GM21390 (cell line): ENCODE data around the gene GMDS.

Experiments
- ATAC-seq: cut with Tn5 transposase; IDR thresholded peaks from one replicate; pipeline ENCODE4 v1.9.1; 2021; ENCODE audit not compliant: unreplicated experiment

GMDS gene

GRCh38 chr6:2209226-2209809 is 36.1 kb downstream of the GMDS start:
- no peak for ATAC-seq

GRCh38 chr6:2208468-2208867 is 36.9 kb downstream of the GMDS start:
- ATAC-seq: no peak

- ATAC-seq: no peak
Observed at GRCh38 chr6:2205396-2205795, 40.0 kb downstream of the GMDS start.

GRCh38 chr6:2204272-2204671 is 41.1 kb downstream of the GMDS start:
- ATAC-seq: no peak

GRCh38 chr6:2203264-2203663 is 42.1 kb downstream of the GMDS start:
- no peak for ATAC-seq

- ATAC-seq: no peak
Observed at GRCh38 chr6:2197984-2198383, 47.4 kb downstream of the GMDS start.

- ATAC-seq: no peak
Observed at GRCh38 chr6:2197177-2197671, 48.2 kb downstream of the GMDS start.

- no peak for ATAC-seq
Observed at GRCh38 chr6:2196079-2196679, 49.2 kb downstream of the GMDS start.

- no peak for ATAC-seq
Observed at GRCh38 chr6:2194643-2195042, 50.8 kb downstream of the GMDS start.

- no peak for ATAC-seq
Observed at GRCh38 chr6:2193931-2194330, 51.5 kb downstream of the GMDS start.

GRCh38 chr6:2192976-2193375 is 52.4 kb downstream of the GMDS start:
- no peak for ATAC-seq

- no peak for ATAC-seq
Observed at GRCh38 chr6:2191390-2191740, 54.0 kb downstream of the GMDS start.

GRCh38 chr6:2190661-2191389 is 54.6 kb downstream of the GMDS start:
- no peak for ATAC-seq

GRCh38 chr6:2188856-2189384 is 56.5 kb downstream of the GMDS start:
- ATAC-seq: no peak

GRCh38 chr6:2188397-2188796 is 57.0 kb downstream of the GMDS start:
- no peak for ATAC-seq

- no peak for ATAC-seq
Observed at GRCh38 chr6:2187826-2188225, 57.6 kb downstream of the GMDS start.

GRCh38 chr6:2186516-2186915 is 58.9 kb downstream of the GMDS start:
- ATAC-seq: peak; percentile 69

- ATAC-seq: no peak
Observed at GRCh38 chr6:2185466-2185865, 59.9 kb downstream of the GMDS start.

- no peak for ATAC-seq
Observed at GRCh38 chr6:2184700-2185455, 60.5 kb downstream of the GMDS start.

- ATAC-seq: no peak
Observed at GRCh38 chr6:2183752-2184151, 61.7 kb downstream of the GMDS start.

- no peak for ATAC-seq
Observed at GRCh38 chr6:2183246-2183645, 62.2 kb downstream of the GMDS start.
